ENCODE data around the gene TBC1D22A. TPM values are rescaled to one million over a fixed set of nuclear protein-coding genes. Genes with fewer than 3 reads are reported as not detected.

The TBC1D22A gene
- polyA plus RNA-seq, 1 of the 3 experiments (the other 2 are of a cell fraction) = 16.5 TPM

GRCh38 chr22:47154621-47155081 is 392.2 kb downstream of the TBC1D22A start (continued):
- TF ChIP-seq IRF3 (IDR thresholded peaks at IDR 0.05; ENCODE audit: low read depth, low read length) (no peak), GATA2 (CRISPR knock-in tag; IDR thresholded peaks at IDR 0.05) (no peak; the same call in 1 of the 2 replicates), EZH2phosphoT487 (IDR thresholded peaks at IDR 0.05; ENCODE audit: borderline replicate concordance, low read depth) (no peak), RCOR1 (IDR thresholded peaks at IDR 0.05; ENCODE audit: low read length) (no peak), MXI1 (IDR thresholded peaks at IDR 0.05; ENCODE audit: low read depth, low read length) (peak; percentile 88), MAX (IDR thresholded peaks at IDR 0.05; ENCODE audit: low read depth) (peak; percentile 75), CHD2 (IDR thresholded peaks at IDR 0.05; ENCODE audit: low read length, partially characterized antibody) (no peak), NFIC (IDR thresholded peaks at IDR 0.05; ENCODE audit: borderline replicate concordance) (peak; percentile 34; the same call in 1 of the 2 replicates), MEF2A (IDR thresholded peaks at IDR 0.05; ENCODE audit: borderline replicate concordance, low read depth) (no peak), TAF1 (IDR thresholded peaks at IDR 0.05; ENCODE audit: borderline replicate concordance, low read depth, low read length) (no peak), POLR2AphosphoS5 (IDR thresholded peaks at IDR 0.05; ENCODE audit: low read depth, low read length) (no peak), USF2 (IDR thresholded peaks at IDR 0.05; ENCODE audit: borderline replicate concordance, low read depth, low read length) (no peak), YY1 (IDR thresholded peaks at IDR 0.05; ENCODE audit: low read depth) (peak; percentile 76; the same call in 1 of the 2 replicates), JUND (IDR thresholded peaks at IDR 0.05) (no peak), FOXM1 (IDR thresholded peaks at IDR 0.05; ENCODE audit: low read depth) (no peak), FOXJ3 (CRISPR knock-in tag; IDR thresholded peaks at IDR 0.05) (no peak)

GRCh38 chr22:47155131-47155885 is 392.9 kb downstream of the TBC1D22A start:
- peak overlapping the region; percentile 0; the same call in 1 of the 2 replicates for H3K9ac ChIP-seq
- peaks cover 7 to 15% of the 10 kb centered on the region in 2 experiments; a peak in 3 of 4 replicates for H3K4me1 ChIP-seq (ENCODE audit: control insufficient read depth in 1 of 2, insufficient read depth in 2 of 2, low read depth in 1 of 2, low read length in 1 of 2)
- H4K20me1 ChIP-seq (ENCODE audit: insufficient read depth) = no peaks in the 10 kb centered on the region
- H3K9me3 ChIP-seq = no peaks in the 10 kb centered on the region
- no peaks in the 10 kb centered on the region for H3F3A ChIP-seq (replicated peaks; ENCODE audit: insufficient read depth)
- H3K4me2 ChIP-seq = peak overlapping the region; percentile 42; the same call in 1 of the 2 replicates
- ChIA-PET CTCF (interaction anchor here (1.6 kb wide), 1 partner anchor 310 kb away, joined by 5 read pairs; no protein-coding TSS in a partner anchor), POLR2A (no interaction called here)
- H3K27ac ChIP-seq (ENCODE audit: low read depth in 2 of 2, low read length in 1 of 2) = peak overlapping the region in 1 of 2 experiments; percentile 46; a peak in 2 of 4 replicates
- H3K27me3 ChIP-seq (ENCODE audit: insufficient read depth) = no peaks in the 10 kb centered on the region
- no peaks in the 10 kb centered on the region for H3K79me2 ChIP-seq (ENCODE audit: insufficient read depth)
- 95% methylated on average over 31 of the region's 31 CpGs for WGBS (ENCODE audit: low lambda C conversion rate)
- no peak overlapping the region for H2AFZ ChIP-seq (ENCODE audit: low read depth)
- no peaks in the 10 kb centered on the region for H3K36me3 ChIP-seq (replicated peaks in 1 of 2; ENCODE audit: control insufficient read depth in 1 of 2, insufficient read depth in 2 of 2, low read length in 1 of 2)
- H3K9me2 ChIP-seq = no peaks in the 10 kb centered on the region
- TF ChIP-seq TEAD4 (IDR thresholded peaks at IDR 0.05; ENCODE audit: borderline replicate concordance, insufficient read depth) (no peak), YY1 (IDR thresholded peaks at IDR 0.05; ENCODE audit: low read depth) (no peak), NRF1 (IDR thresholded peaks at IDR 0.05; ENCODE audit: low read depth, low read length) (no peak), MAX (IDR thresholded peaks at IDR 0.05; ENCODE audit: low read depth) (no peak), GABPA (IDR thresholded peaks at IDR 0.05; ENCODE audit: low read depth) (no peak), SMC3 (IDR thresholded peaks at IDR 0.05; ENCODE audit: low read depth, low read length) (no peak), CTCF (IDR thresholded peaks at IDR 0.05) (no peak), GATA2 (CRISPR knock-in tag; IDR thresholded peaks at IDR 0.05) (no peak)
- no peak for DNase-seq
- no peak overlapping the region for H3K4me3 ChIP-seq (ENCODE audit: low read depth in 2 of 2, low read length in 1 of 2)
